Measurements from ENCODE around the gene USP36. TPM values are rescaled to one million over a fixed set of nuclear protein-coding genes. Genes with fewer than 3 reads are reported as not detected.

The USP36 gene
- total RNA-seq, 3 donors from 2014 or later = 50.2 to 58.8 (median 55.4) TPM

- no peaks in the 10 kb centered on the region for H3K9me3 ChIP-seq
- H3K27ac ChIP-seq = no peak overlapping the region
- intact Hi-C loops (cut with DNase I; ENCODE audit: low total_unique reads) = loop anchor here (10.0 kb wide), 1 partner anchor 232 kb away; no protein-coding TSS in a partner anchor
- TF ChIP-seq POLR2A (IDR thresholded peaks at IDR 0.05) (no peak), POLR2AphosphoS5 (IDR thresholded peaks at IDR 0.05) (no peak), CTCF (IDR thresholded peaks at IDR 0.05) (no peak)
- DNase-seq (ENCODE audit: low spot score in 2 of 2) = no peak
- peaks cover 4% of the 10 kb centered on the region for H3K36me3 ChIP-seq
- no peaks in the 10 kb centered on the region for H3K27me3 ChIP-seq
- H3K4me1 ChIP-seq = peaks cover 0 to 6% of the 10 kb centered on the region in 2 donors
- H3K4me3 ChIP-seq = no peak overlapping the region
These were observed 4.1 kb downstream of the USP36 start for GRCh38 chr17:78836420-78837021.

- no peak for DNase-seq (ENCODE audit: low spot score in 2 of 2)
- H3K4me3 ChIP-seq = no peak overlapping the region
- peaks cover 0 to 4% of the 10 kb centered on the region in 2 donors for H3K4me1 ChIP-seq
- no peak overlapping the region for H3K27ac ChIP-seq
- H3K27me3 ChIP-seq = no peaks in the 10 kb centered on the region
- no peak for TF ChIP-seq POLR2AphosphoS5 (IDR thresholded peaks at IDR 0.05)
- no peak for TF ChIP-seq CTCF (IDR thresholded peaks at IDR 0.05)
- no peak for TF ChIP-seq POLR2A (IDR thresholded peaks at IDR 0.05)
- H3K36me3 ChIP-seq = peaks cover 4% of the 10 kb centered on the region
- H3K9me3 ChIP-seq = no peaks in the 10 kb centered on the region
- intact Hi-C loops (cut with DNase I; ENCODE audit: low total_unique reads) = loop anchor here (10.0 kb wide), 1 partner anchor 230 kb away; no protein-coding TSS in a partner anchor
These were observed 6.0 kb downstream of the USP36 start for GRCh38 chr17:78834571-78834970.

GRCh38 chr17:78832541-78832810 lies 8.1 kb downstream of the USP36 start:
- Histone ChIP-seq H3K4me1 (no peaks in the 10 kb centered on the region), H3K9me3 (no peaks in the 10 kb centered on the region), H3K4me3 (no peak overlapping the region), H3K27me3 (no peaks in the 10 kb centered on the region), H3K27ac (no peak overlapping the region), H3K36me3 (peaks cover 4% of the 10 kb centered on the region)
- no peak for DNase-seq (ENCODE audit: low spot score in 2 of 2)
- intact Hi-C loops (cut with DNase I; ENCODE audit: low total_unique reads) = loop anchor here (10.0 kb wide), 1 partner anchor 228 kb away; no protein-coding TSS in a partner anchor
- no peak for TF ChIP-seq POLR2A (IDR thresholded peaks at IDR 0.05)
- no peak for TF ChIP-seq POLR2AphosphoS5 (IDR thresholded peaks at IDR 0.05)
- no peak for TF ChIP-seq CTCF (IDR thresholded peaks at IDR 0.05)

- Histone ChIP-seq H3K4me3 (no peak overlapping the region), H3K4me1 (no peaks in the 10 kb centered on the region), H3K27me3 (no peaks in the 10 kb centered on the region), H3K9me3 (no peaks in the 10 kb centered on the region), H3K36me3 (peaks cover 4% of the 10 kb centered on the region), H3K27ac (no peak overlapping the region)
- DNase-seq (ENCODE audit: low spot score in 2 of 2) = no peak
- intact Hi-C loops (cut with DNase I; ENCODE audit: low total_unique reads) = loop anchor here (10.0 kb wide), 1 partner anchor 227 kb away; no protein-coding TSS in a partner anchor
- no peak for TF ChIP-seq POLR2A (IDR thresholded peaks at IDR 0.05)
- TF ChIP-seq POLR2AphosphoS5 (IDR thresholded peaks at IDR 0.05) = no peak
- no peak for TF ChIP-seq CTCF (IDR thresholded peaks at IDR 0.05)
These were observed 8.7 kb downstream of the USP36 start for GRCh38 chr17:78831688-78832540.

DNA sequence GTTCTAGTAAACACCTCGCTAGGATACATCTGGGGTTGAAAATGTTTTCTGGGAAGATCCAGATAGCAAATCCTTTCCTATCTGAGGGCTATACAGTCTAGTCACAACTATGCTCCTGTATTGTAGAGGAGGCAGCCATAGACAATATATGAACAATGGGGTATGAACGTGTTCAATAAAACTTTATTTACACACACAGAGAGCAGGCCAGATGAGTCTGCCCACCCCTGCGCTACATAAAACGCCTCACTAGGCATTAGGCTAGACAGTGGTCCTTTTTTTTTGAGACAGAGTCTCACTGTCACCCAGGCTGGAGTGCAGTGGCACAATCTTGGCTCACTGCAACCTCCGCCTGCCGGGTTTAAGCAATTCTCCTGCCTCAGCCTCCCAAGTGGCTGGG lies 11.1 kb downstream of the USP36 start:
- no peak for TF ChIP-seq CTCF (IDR thresholded peaks at IDR 0.05)
- no peak for TF ChIP-seq POLR2AphosphoS5 (IDR thresholded peaks at IDR 0.05)
- TF ChIP-seq POLR2A (IDR thresholded peaks at IDR 0.05) = no peak

More for the DNA sequence above, 11.1 kb downstream of the USP36 start:
- Histone ChIP-seq H3K36me3 (peaks cover 4% of the 10 kb centered on the region), H3K27me3 (no peaks in the 10 kb centered on the region), H3K27ac (no peak overlapping the region), H3K4me3 (no peak overlapping the region), H3K9me3 (no peaks in the 10 kb centered on the region), H3K4me1 (no peaks in the 10 kb centered on the region)
- DNase-seq (ENCODE audit: low spot score in 2 of 2) = no peak
- intact Hi-C loops (cut with DNase I; ENCODE audit: low total_unique reads) = no loop called here

Data from breast epithelium (tissue), 4 donors.